Activated CD4-positive, alpha-beta T cell treated with anti-CD3 and anti-CD28 coated beads for 24 hours (primary cell): ENCODE data around the gene POLR1A.

Source experiments
- DNase-seq, 2 donors: peaks; one replicate each; pipeline ENCODE4 v3.0.0-alpha.2; 2020; ENCODE audit warnings: low read depth in 2 of 2

Gene POLR1A

GRCh38 chr2:86105252-86105968, at the start of gene POLR1A:
TSS of gene POLR1A (minus strand) at chr2:86105886. CDS start at chr2:86105776, 110 bp downstream.
- peak; percentile 59 to 63 for DNase-seq

- DNase-seq, result no peak
Observed at GRCh38 chr2:86150502-86150901, 44.8 kb upstream of the POLR1A start.

- DNase-seq, result no peak
Observed at GRCh38 chr2:86147793-86148192, 42.1 kb upstream of the POLR1A start.

GRCh38 chr2:86143926-86144685, 38.4 kb upstream of the POLR1A start:
- no peak for DNase-seq

GRCh38 chr2:86143307-86143706, 37.6 kb upstream of the POLR1A start:
- DNase-seq, result no peak

- DNase-seq, result no peak
Observed at GRCh38 chr2:86142436-86143257, 37.0 kb upstream of the POLR1A start.

GRCh38 chr2:86140969-86141392, 35.3 kb upstream of the POLR1A start:
- no peak for DNase-seq

- DNase-seq, result no peak
Observed at GRCh38 chr2:86139981-86140380, 34.3 kb upstream of the POLR1A start.

GRCh38 chr2:86138736-86139625, 33.3 kb upstream of the POLR1A start:
- no peak for DNase-seq

GRCh38 chr2:86136141-86136540, 30.5 kb upstream of the POLR1A start:
- no peak for DNase-seq

GRCh38 chr2:86135653-86136052, 30.0 kb upstream of the POLR1A start:
- no peak for DNase-seq

GRCh38 chr2:86134709-86135108, 29.0 kb upstream of the POLR1A start:
- DNase-seq, result no peak

- no peak for DNase-seq
Observed at GRCh38 chr2:86124683-86125082, 19.0 kb upstream of the POLR1A start.

GRCh38 chr2:86123328-86123925, 17.7 kb upstream of the POLR1A start:
- DNase-seq, result no peak

- no peak for DNase-seq
Observed at GRCh38 chr2:86118130-86118529, 12.4 kb upstream of the POLR1A start.

GRCh38 chr2:86107031-86107430, 1.3 kb upstream of the POLR1A start:
- DNase-seq, result no peak

GRCh38 chr2:86105969-86106945, 571 bp upstream of the POLR1A start, which contains the start of gene PTCD3:
TSS of gene PTCD3 (plus strand) at chr2:86106235. CDS start at chr2:86106248, 13 bp downstream.
- DNase-seq, result peak; percentile 91 to 92

GRCh38 chr2:86102157-86102556, 3.5 kb downstream of the POLR1A start:
- DNase-seq, result no peak

- no peak for DNase-seq
Observed at GRCh38 chr2:86097913-86098312, 7.8 kb downstream of the POLR1A start.
